Calu3 (cell line): ENCODE measurements around the gene ZNF141. TPM values are rescaled to one million over a fixed set of nuclear protein-coding genes. Genes with fewer than 3 reads are reported as not detected.
"Not testable (repeated sequence)": the region's sequence is repeated elsewhere in the genome, so short reads cannot be mapped to it uniquely, and the experiment has no call there.

Source experiments
- Bru-seq: library from RNA; stranded (reverse); fragments of 400-500 nt; gene quantifications from one replicate; lab custom pipeline; 2021; lab: Mats Ljungman, UMichigan
- BruChase-seq, 2 experiments: library from RNA; stranded (reverse); fragments of 400-500 nt; gene quantifications; one replicate each; lab custom pipeline; 2021; lab: Mats Ljungman, UMichigan
- BruUV-seq: library from RNA; stranded (reverse); fragments of 400-500 nt; replicated peaks from 2 replicates; lab custom pipeline; 2021; lab: Mats Ljungman, UMichigan
- CTCF ChIA-PET: fragments of 300-600 bp; sonication (Branson Sonifier 250); formaldehyde crosslinking; loops from one replicate; lab custom pipeline; 2022; ENCODE audit warnings: antibody characterized with exemption; lab: Charles Lee
- DNase-seq: peaks from one replicate; pipeline ENCODE4 v3.0.0; 2022
- H3K27ac Mint-ChIP-seq: one replicate; pipeline ENCODE4 v1.8.0; 2022; ENCODE audit warnings: mixed read lengths; ENCODE audit not compliant: unreplicated experiment
- H3K27me3 Mint-ChIP-seq: one replicate; pipeline ENCODE4 v1.8.0; 2022; ENCODE audit warnings: mixed read lengths; ENCODE audit not compliant: unreplicated experiment
- H3K36me3 Mint-ChIP-seq: one replicate; pipeline ENCODE4 v1.8.0; 2022; ENCODE audit warnings: mild to moderate bottlenecking, moderate library complexity, mixed read lengths; ENCODE audit not compliant: insufficient read depth, unreplicated experiment
- H3K4me1 Mint-ChIP-seq: one replicate; pipeline ENCODE4 v1.8.0; 2022; ENCODE audit warnings: mild to moderate bottlenecking, low read depth, mixed read lengths; ENCODE audit not compliant: unreplicated experiment
- H3K4me3 Mint-ChIP-seq: one replicate; pipeline ENCODE4 v1.8.0; 2022; ENCODE audit warnings: mild to moderate bottlenecking, low read depth, moderate library complexity, mixed read lengths; ENCODE audit not compliant: unreplicated experiment
- H3K9me3 Mint-ChIP-seq: one replicate; pipeline ENCODE4 v1.8.0; 2022; ENCODE audit warnings: low read depth, mixed read lengths; ENCODE audit not compliant: unreplicated experiment
- intact Hi-C: fragments of 100-400 bp; cut with micrococcal nuclease; formaldehyde crosslinking; loops from one replicate; pipeline ENCODE4 v1.10.0; 2022; ENCODE audit not compliant: unreplicated experiment
- long read RNA-seq: library from polyadenylated mRNA; stranded (forward); transcript quantifications from one replicate; pipeline ENCODE4 v2.0.0, GENCODE V29; 2022
- total RNA-seq: library from RNA; stranded (reverse); gene quantifications from 2 replicates; pipeline ENCODE4 v1.2.3, GENCODE V29; 2022
- TF ChIP-seq, protein P1 (sequence below): fragments of 200-600 bp; IDR thresholded peaks from one replicate; pipeline ENCODE4 v1.8.0; 2022; ENCODE audit warnings: antibody characterized with exemption; ENCODE audit not compliant: unreplicated experiment

The ZNF141 gene
- total RNA-seq (18.0 and 18.1 TPM in 2 replicates), Bru-seq, nascent RNA (percentile 80 among the genes with signal in this experiment), BruChase-seq, experiment 1, labeled RNA remaining after a 6-hour chase (percentile 66 among the genes with signal in this experiment), BruChase-seq, experiment 2, labeled RNA remaining after a 2-hour chase (percentile 72 among the genes with signal in this experiment)
- long read RNA-seq, partial matches to known transcripts, result 0 of 7 reads
- long read RNA-seq, other reads (novel, unspliced or antisense), result 5 of 7 reads

DNA sequence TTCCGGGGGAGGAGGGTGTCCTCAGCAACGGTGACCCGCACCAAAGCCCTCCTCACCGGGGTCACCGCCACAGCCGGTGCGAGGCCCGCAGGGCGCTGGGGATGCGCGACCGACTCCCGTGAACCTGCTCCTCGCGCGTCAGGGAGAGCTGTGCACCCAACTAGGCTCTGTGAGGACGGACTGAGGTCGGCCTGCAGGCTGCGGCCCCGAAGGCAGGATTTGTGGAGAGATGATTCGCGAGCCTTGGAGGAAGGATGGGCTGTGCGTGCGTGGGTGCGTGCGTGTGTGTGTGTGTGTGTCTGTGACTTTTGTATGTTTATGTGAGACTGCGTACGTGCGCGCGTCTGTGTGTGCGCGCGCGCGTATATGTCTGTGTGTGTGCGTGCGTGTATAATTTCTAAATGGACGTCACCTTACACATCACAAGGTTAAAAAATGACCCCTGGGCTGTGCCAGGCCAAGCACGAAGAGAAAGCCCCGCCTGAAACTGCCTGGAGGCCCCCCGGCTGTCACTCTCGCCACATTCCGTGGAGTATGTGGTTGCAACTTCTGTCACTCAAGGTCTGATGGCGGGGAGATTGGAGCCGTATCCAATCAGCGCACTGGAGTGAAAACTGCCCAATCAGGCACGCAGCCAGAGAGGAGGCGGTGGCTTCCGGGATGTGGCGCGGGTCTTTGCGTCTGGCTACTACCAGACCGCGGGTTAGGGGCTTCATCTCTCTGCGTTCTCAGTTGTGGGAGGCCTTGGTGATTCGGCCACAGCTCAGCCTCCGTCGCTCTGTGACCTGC lies at the start of gene ZNF141:
Gene ZNF141 (plus strand): TSS at position 672 of the 789 bp plus-strand sequence. CDS start 170 bp downstream, outside the sequence.
- Mint-ChIP-seq H3K9me3 (peaks cover 8% of the 10 kb centered on the region), H3K36me3 (peaks cover 35% of the 10 kb centered on the region)
- BruUV-seq, result no TSS peak

DNA sequence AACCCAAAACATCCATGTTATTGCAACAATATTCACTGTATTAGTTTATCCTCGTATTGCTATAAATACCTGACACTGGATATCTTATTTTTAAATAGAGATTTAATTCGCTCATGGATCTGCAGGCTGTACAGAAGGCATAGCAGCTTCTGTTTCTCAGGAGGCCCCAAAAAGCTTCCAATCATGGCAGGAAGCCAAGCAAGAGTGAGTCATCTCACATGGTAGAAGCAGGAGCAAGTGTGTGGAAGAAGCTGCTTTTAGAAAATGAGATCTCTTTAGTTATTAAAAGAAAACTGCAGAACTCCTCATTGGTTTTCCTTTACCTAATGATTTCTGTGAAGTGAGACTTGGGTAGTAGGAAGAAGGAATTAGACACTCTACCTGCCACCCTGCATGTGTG lies 48.7 kb upstream of the ZNF141 start:
- CTCF ChIA-PET, result no interaction called here
- H3K27me3 Mint-ChIP-seq, result no peaks in the 10 kb centered on the region
- intact Hi-C loops, result no loop called here
- no peaks in the 10 kb centered on the region for H3K4me1 Mint-ChIP-seq
- TF ChIP-seq, protein P1, sequence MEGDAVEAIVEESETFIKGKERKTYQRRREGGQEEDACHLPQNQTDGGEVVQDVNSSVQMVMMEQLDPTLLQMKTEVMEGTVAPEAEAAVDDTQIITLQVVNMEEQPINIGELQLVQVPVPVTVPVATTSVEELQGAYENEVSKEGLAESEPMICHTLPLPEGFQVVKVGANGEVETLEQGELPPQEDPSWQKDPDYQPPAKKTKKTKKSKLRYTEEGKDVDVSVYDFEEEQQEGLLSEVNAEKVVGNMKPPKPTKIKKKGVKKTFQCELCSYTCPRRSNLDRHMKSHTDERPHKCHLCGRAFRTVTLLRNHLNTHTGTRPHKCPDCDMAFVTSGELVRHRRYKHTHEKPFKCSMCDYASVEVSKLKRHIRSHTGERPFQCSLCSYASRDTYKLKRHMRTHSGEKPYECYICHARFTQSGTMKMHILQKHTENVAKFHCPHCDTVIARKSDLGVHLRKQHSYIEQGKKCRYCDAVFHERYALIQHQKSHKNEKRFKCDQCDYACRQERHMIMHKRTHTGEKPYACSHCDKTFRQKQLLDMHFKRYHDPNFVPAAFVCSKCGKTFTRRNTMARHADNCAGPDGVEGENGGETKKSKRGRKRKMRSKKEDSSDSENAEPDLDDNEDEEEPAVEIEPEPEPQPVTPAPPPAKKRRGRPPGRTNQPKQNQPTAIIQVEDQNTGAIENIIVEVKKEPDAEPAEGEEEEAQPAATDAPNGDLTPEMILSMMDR, result no peak
- peaks cover 3% of the 10 kb centered on the region for H3K9me3 Mint-ChIP-seq
- H3K27ac Mint-ChIP-seq, result no peak overlapping the region
- no peak for DNase-seq
- BruUV-seq, result no TSS peak
- H3K36me3 Mint-ChIP-seq, result no peaks in the 10 kb centered on the region
- no peak overlapping the region for H3K4me3 Mint-ChIP-seq

More for the DNA sequence above, at the start of gene ZNF141:
- Mint-ChIP-seq H3K27ac (peak within 1 kb of the TSS; percentile 77), H3K27me3 (no peaks in the 10 kb centered on the region), H3K4me1 (peaks cover 15% of the 10 kb centered on the region), H3K4me3 (peak within 1 kb of the TSS; percentile 96)
- intact Hi-C loops, result no loop called here
- CTCF ChIA-PET, result interaction anchor here (0.6 kb wide), 1 partner anchor 213 kb away, joined by 7 read pairs; no protein-coding TSS in a partner anchor
- peak; percentile 87 for DNase-seq
- TF ChIP-seq, protein P1, result no peak

DNA sequence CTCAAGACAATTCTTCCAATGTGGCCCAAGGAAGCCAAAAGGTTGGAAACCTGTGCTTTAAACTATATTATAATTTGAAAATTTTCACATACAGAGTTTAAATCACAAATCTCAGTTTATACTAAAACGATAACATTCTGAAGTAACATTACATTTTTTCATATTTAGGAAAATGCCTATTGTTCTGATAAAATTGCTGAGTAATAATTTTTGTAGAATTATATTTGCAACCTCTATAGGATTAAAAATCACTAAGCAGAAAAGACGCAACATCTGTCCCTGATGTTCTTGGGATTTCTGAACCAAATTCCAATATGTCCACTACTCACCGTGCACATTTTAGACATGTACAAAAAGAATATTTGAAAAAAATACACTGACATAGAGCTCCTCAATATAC lies 42.9 kb upstream of the ZNF141 start:
- Mint-ChIP-seq H3K9me3 (peaks cover 4% of the 10 kb centered on the region), H3K4me3 (no peak overlapping the region), H3K4me1 (no peaks in the 10 kb centered on the region), H3K27me3 (no peaks in the 10 kb centered on the region), H3K36me3 (no peaks in the 10 kb centered on the region), H3K27ac (no peak overlapping the region)
- CTCF ChIA-PET, result no interaction called here
- no TSS peak for BruUV-seq
- DNase-seq, result no peak
- intact Hi-C loops, result no loop called here
- TF ChIP-seq, protein P1, result no peak

DNA sequence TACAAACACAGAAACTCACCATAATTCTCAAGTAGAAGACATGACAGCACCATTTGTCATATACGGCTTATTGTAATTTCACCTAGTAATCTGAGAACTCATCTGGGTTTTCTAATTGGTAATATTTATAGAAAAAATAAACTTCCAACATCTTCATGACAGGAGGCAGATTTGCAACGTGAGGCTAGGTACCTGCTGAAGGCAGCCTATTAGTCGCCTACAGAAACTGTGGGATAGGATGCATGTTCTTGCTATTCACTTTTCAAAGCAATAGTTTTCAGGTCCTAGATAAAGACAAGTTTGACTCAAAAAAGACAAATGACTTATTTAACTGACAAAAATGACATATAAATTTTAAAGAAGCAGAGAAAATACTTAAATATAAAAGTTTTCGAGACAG lies 35.2 kb upstream of the ZNF141 start:
- H3K9me3 Mint-ChIP-seq, result peaks cover 12% of the 10 kb centered on the region
- H3K36me3 Mint-ChIP-seq, result no peaks in the 10 kb centered on the region
- no peak overlapping the region for H3K27ac Mint-ChIP-seq
- no TSS peak for BruUV-seq
- TF ChIP-seq, protein P1, result no peak
- CTCF ChIA-PET, result no interaction called here
- no peak for DNase-seq
- no peaks in the 10 kb centered on the region for H3K4me1 Mint-ChIP-seq
- H3K27me3 Mint-ChIP-seq, result no peaks in the 10 kb centered on the region
- intact Hi-C loops, result no loop called here
- H3K4me3 Mint-ChIP-seq, result no peak overlapping the region

DNA sequence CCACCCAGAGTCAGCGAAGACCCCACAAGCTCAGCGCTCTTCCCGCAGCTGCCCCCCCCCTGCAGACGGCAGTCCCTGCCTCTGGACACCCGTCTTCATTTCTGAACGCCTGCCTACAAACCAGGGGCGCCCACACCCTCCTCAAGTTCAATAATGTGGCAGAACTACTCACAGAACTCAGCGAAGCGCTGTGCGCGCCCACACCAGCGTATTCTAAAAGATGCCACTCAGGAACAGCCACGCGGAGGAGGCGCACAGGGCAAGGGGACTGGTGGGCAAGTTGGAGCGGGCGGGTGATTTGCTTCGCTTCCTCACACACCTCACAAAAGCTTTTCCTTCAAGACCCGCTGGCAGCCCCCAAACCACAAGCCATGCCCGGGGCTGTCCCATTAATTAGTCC lies 33.1 kb upstream of the ZNF141 start:
- H3K4me1 Mint-ChIP-seq, CTCF ChIA-PET, BruUV-seq, H3K36me3 Mint-ChIP-seq, intact Hi-C loops, DNase-seq, H3K27ac Mint-ChIP-seq, H3K9me3 Mint-ChIP-seq, H3K27me3 Mint-ChIP-seq, H3K4me3 Mint-ChIP-seq: not testable (repeated sequence)
